HepG2 (cell line): ENCODE results near the gene MSH3. TPM values are rescaled to one million over a fixed set of nuclear protein-coding genes. Genes with fewer than 3 reads are reported as not detected.

ENCODE experiments used
- ATAC-seq: fragments of 200-7000 bp; cut with Tn5 transposase; 3 replicates; pipeline ENCODE4 v1.9.1; 2020; ENCODE audit warnings: mild to moderate bottlenecking, moderate library complexity
- BruUV-seq: library from RNA; stranded (reverse); fragments of 400-500 nt; replicated peaks from 2 replicates; lab custom pipeline; 2021; lab: Mats Ljungman, UMichigan
- CTCF ChIA-PET: fragments of 300-600 bp; formaldehyde crosslinking; extraction: SDS; loops from one replicate; lab custom pipeline; 2021; ENCODE audit warnings: low total read pairs, inconsistent platforms, low intra/inter-chr PET ratio; lab: Yijun Ruan, JAX
- POLR2A ChIA-PET: fragments of 350-600 bp; sonication (Branson Sonifier 250); formaldehyde crosslinking; loops from one replicate; lab custom pipeline; 2020; ENCODE audit warnings: antibody characterized with exemption, inconsistent platforms; lab: Yijun Ruan, JAX
- DNase-seq: peaks from one replicate; pipeline ENCODE4 v3.0.0-alpha.2; 2015; ENCODE audit warnings: low spot score
- FAIRE-seq: peaks from 3 replicates; lab custom pipeline; 2011; peaks lifted over from hg19 to GRCh38; lab: Jason Lieb, UNC
- H2AFZ ChIP-seq: one replicate; pipeline ENCODE4 v1.6.1; 2011; ENCODE audit warnings: low read length, inconsistent platforms
- H3K27ac ChIP-seq: fragments of 300-600 bp; 3 replicates; pipeline ENCODE4 v1.8.0; 2011; ENCODE audit warnings: mixed run types, mild to moderate bottlenecking, mixed read lengths, low read length, inconsistent platforms; ENCODE audit not compliant: insufficient read depth; ENCODE audit errors: extremely low read length
- H3K27me3 ChIP-seq, 2 experiments: fragments of 200-600 bp in 1 of 2; 2 replicates in 1 of 2; 3 replicates in 1 of 2; pipeline versions ENCODE4 v1.6.0 to v1.8.0; 2011; ENCODE audit warnings: low read length in 2 of 2, mild to moderate bottlenecking in 2 of 2, moderate library complexity in 2 of 2, inconsistent platforms in 1 of 2; ENCODE audit not compliant: insufficient read depth in 2 of 2, control insufficient read depth in 1 of 2
- H3K36me3 ChIP-seq, 2 experiments: fragments of 200-600 bp in 1 of 2; replicated peaks in 1 of 2; 2 replicates in 1 of 2; 3 replicates in 1 of 2; pipeline versions ENCODE4 v1.5.1 to v1.8.0; 2011; ENCODE audit warnings: low read length in 2 of 2, inconsistent platforms in 1 of 2; ENCODE audit not compliant: insufficient read depth in 2 of 2, control insufficient read depth in 1 of 2
- H3K4me1 ChIP-seq: 2 replicates; pipeline ENCODE4 v1.5.1; 2012; ENCODE audit warnings: low read length, inconsistent platforms; ENCODE audit not compliant: insufficient read depth
- H3K4me2 ChIP-seq: 2 replicates; pipeline ENCODE4 v1.6.0; 2011; ENCODE audit warnings: low read depth, low read length, inconsistent platforms
- H3K4me3 ChIP-seq, 3 experiments: fragments of 200-600 bp in 1 of 3; sonication (generic), shearing (Covaris generic) in 1 of 3; replicated peaks in 1 of 3; 2 replicates each; pipeline ENCODE4 v1.5.1; 2011 to 2016; ENCODE audit warnings: low read length in 3 of 3, inconsistent platforms in 2 of 3, low read depth in 2 of 3, mild to moderate bottlenecking in 2 of 3, control low read depth in 1 of 3, mixed read lengths in 1 of 3; ENCODE audit not compliant: insufficient read depth in 1 of 3
- H3K79me2 ChIP-seq: one replicate; pipeline ENCODE4 v1.6.1; 2011; ENCODE audit warnings: low read length, inconsistent platforms; ENCODE audit not compliant: insufficient read depth
- H3K9ac ChIP-seq: 2 replicates; pipeline ENCODE4 v1.6.0; 2011; ENCODE audit warnings: mild to moderate bottlenecking, low read depth, low read length, inconsistent platforms; ENCODE audit not compliant: insufficient read depth
- H3K9me3 ChIP-seq: 2 replicates; pipeline ENCODE4 v1.5.1; 2012; ENCODE audit warnings: mild to moderate bottlenecking, low read length
- H4K20me1 ChIP-seq: 2 replicates; pipeline ENCODE4 v1.6.0; 2011; ENCODE audit warnings: inconsistent platforms, mild to moderate bottlenecking, low read length, moderate library complexity; ENCODE audit not compliant: insufficient read depth
- BRD4 ChIP-seq: sonication (generic); formaldehyde crosslinking; IDR thresholded peaks from 2 replicates; pipeline ENCODE4 v1.4.0; 2020; ENCODE audit warnings: missing genetic modification reagents
- EEA1 ChIP-seq: sonication (generic); formaldehyde crosslinking; IDR thresholded peaks from 2 replicates; pipeline ENCODE4 v1.5.1; 2020; ENCODE audit warnings: mild to moderate bottlenecking, missing genetic modification reagents, borderline replicate concordance
- EED ChIP-seq: sonication (generic); formaldehyde crosslinking; IDR thresholded peaks from 2 replicates; pipeline ENCODE4 v1.5.0; 2020; ENCODE audit warnings: mild to moderate bottlenecking, missing genetic modification reagents
- MAFF ChIP-seq: IDR thresholded peaks from 2 replicates; pipeline ENCODE4 v1.6.1; 2011; ENCODE audit warnings: low read depth, low read length, improper control_type of control experiment
- MAFK ChIP-seq, 2 experiments: IDR thresholded peaks in 1 of 2; conservative IDR thresholded peaks in 1 of 2; 2 replicates each; pipeline ENCODE4 v1.6.1; 2011; ENCODE audit warnings: improper control_type of control experiment in 2 of 2, low read length in 2 of 2
- MIER3 ChIP-seq: IDR thresholded peaks from 2 replicates; pipeline ENCODE4 v1.6.1; 2016; ENCODE audit warnings: missing compliant biosample characterization, borderline replicate concordance
- PAX8 ChIP-seq: sonication (generic); formaldehyde crosslinking; IDR thresholded peaks from 2 replicates; pipeline ENCODE4 v1.8.0; 2022; ENCODE audit warnings: mild to moderate bottlenecking, missing genetic modification reagents, borderline replicate concordance
- ZBTB3 ChIP-seq: sonication (generic); formaldehyde crosslinking; IDR thresholded peaks from 2 replicates; pipeline ENCODE4 v1.4.0; 2020; ENCODE audit warnings: low read depth, mild to moderate bottlenecking, moderate library complexity, missing genetic modification reagents, borderline replicate concordance
- ZBTB42 ChIP-seq: sonication (generic); formaldehyde crosslinking; IDR thresholded peaks from 2 replicates; pipeline ENCODE4 v1.5.0; 2020; ENCODE audit warnings: mild to moderate bottlenecking, missing genetic modification reagents
- ZNF550 ChIP-seq: sonication (generic); formaldehyde crosslinking; IDR thresholded peaks from 2 replicates; pipeline ENCODE4 v1.4.0; 2020; ENCODE audit warnings: mild to moderate bottlenecking, missing genetic modification reagents, borderline replicate concordance
- ZNF572 ChIP-seq: sonication (generic); formaldehyde crosslinking; IDR thresholded peaks from 2 replicates; pipeline ENCODE4 v1.5.1; 2020; ENCODE audit warnings: mild to moderate bottlenecking, missing genetic modification reagents
- ZNF703 ChIP-seq: sonication (generic); formaldehyde crosslinking; IDR thresholded peaks from 2 replicates; pipeline ENCODE4 v1.5.1; 2020; ENCODE audit warnings: missing genetic modification reagents, mild to moderate bottlenecking, moderate library complexity, borderline replicate concordance
- ZNF720 ChIP-seq: sonication (generic); formaldehyde crosslinking; IDR thresholded peaks from 2 replicates; pipeline ENCODE4 v1.4.0; 2020; ENCODE audit warnings: missing genetic modification reagents
- WGBS: methylation state at CpG from one replicate; pipeline ENCODE4 v1.1.6; 2017; ENCODE audit warnings: low lambda C conversion rate; 5-methylcytosine and 5-hydroxymethylcytosine counted together
- in situ Hi-C: cut with HindIII; loops from 2 replicates; pipeline ENCODE4 v1.10.0; 2017; ENCODE audit warnings: low pct_unique_long_range_greater_than_20kb; ENCODE audit not compliant: extremely low pct_ligation_motif_present
- intact Hi-C: fragments of 100-400 bp; cut with micrococcal nuclease; formaldehyde crosslinking; loops from one replicate; pipeline ENCODE4 v1.10.0; 2022; ENCODE audit not compliant: unreplicated experiment
- polyA plus RNA-seq, 8 experiments: library from polyadenylated mRNA; depleted of rRNA in 3 of 8; stranded (reverse) in 7 of 8; unstranded in 1 of 8; fragments of >200 nt; fragmentation: Illumina TruSeq in 4 of 8; extraction: Trizol in 4 of 8; gene quantifications; 2 replicates each; pipeline versions ENCODE4 v1.2.1 to v1.2.3, GENCODE V29; 2011 to 2016; ENCODE audit warnings: low read depth in 4 of 8, missing spikeins in 1 of 8, mixed read lengths in 1 of 8; ENCODE audit not compliant: insufficient read depth in 1 of 8
- total RNA-seq, 5 experiments: library from RNA; depleted of rRNA; stranded (reverse); fragments of >200 nt; fragmentation: Illumina TruSeq; extraction: Trizol; gene quantifications; 2 replicates each; pipeline ENCODE4 v1.2.3, GENCODE V29; 2016; ENCODE audit warnings: low read depth in 1 of 5
- TF ChIP-seq, protein P1 (sequence below): sonication (generic); formaldehyde crosslinking; IDR thresholded peaks from 2 replicates; pipeline ENCODE4 v1.8.1; 2023; ENCODE audit warnings: mild to moderate bottlenecking, missing genetic modification reagents, borderline replicate concordance
- TF ChIP-seq, protein P2 (sequence below): sonication (generic); formaldehyde crosslinking; IDR thresholded peaks from 2 replicates; pipeline ENCODE4 v1.4.0; 2020; ENCODE audit warnings: missing genetic modification reagents

MSH3 gene
- total and polyA plus RNA-seq, 2 of the 13 experiments (the other 11 are each of a cell fraction or from before 2014, with no cell fraction given), result 4.0 to 16.4 TPM

DNA sequence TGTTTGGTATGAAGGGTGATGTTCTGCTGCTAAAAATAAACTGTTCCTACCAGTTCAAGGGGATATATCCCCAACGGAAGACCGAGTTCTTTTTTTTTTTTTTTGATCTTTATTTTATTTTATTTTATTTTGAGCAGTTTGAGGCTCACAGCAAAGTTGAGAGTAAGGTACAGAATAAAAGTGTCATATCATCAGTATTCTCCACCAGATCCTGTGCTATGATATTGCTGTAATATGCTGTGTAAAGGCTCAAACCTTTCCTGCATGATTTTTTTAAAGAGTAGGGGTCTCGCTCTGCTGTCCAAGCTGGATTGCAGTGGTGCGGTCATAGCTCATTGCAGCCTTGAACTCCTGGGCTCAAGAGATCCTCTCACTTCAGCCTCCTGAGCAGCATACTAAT is 35.2 kb downstream of the MSH3 start:
- no peaks in the 10 kb centered on the region; a peak in 1 of 5 replicates for H3K36me3 ChIP-seq
- H3K9ac ChIP-seq, result no peak overlapping the region
- in situ Hi-C loops, result no loop called here
- intact Hi-C loops, result no loop called here
- H3K4me3 ChIP-seq, result no peak overlapping the region
- POLR2A ChIA-PET, result no interaction called here
- no peaks in the 10 kb centered on the region for H3K4me1 ChIP-seq
- no peak overlapping the region for H3K4me2 ChIP-seq
- DNase-seq (no peak), FAIRE-seq (no peak)
- no TSS peak for BruUV-seq
- H3K9me3 ChIP-seq, result no peaks in the 10 kb centered on the region
- H3K79me2 ChIP-seq, result peaks cover 1% of the 10 kb centered on the region
- 82% methylated on average over 4 of the region's 4 CpGs for WGBS
- CTCF ChIA-PET, result no interaction called here
- no peak for TF ChIP-seq ZNF703 (CRISPR knock-in tag)
- peak; percentile 63 to 71; a peak in 3 of 4 replicates for TF ChIP-seq MAFK (conservative IDR thresholded peaks at IDR 0.05 in 1 of 2, IDR thresholded peaks at IDR 0.05 in 1 of 2; ENCODE audit: low read length in 2 of 2)
- no peak for TF ChIP-seq EED
- peak; percentile 58; the same call in 1 of the 2 replicates for TF ChIP-seq MAFF
- TF ChIP-seq, all 625 proteins: peak for 2
- H4K20me1 ChIP-seq, result no peaks in the 10 kb centered on the region
- no peak overlapping the region for H2AFZ ChIP-seq
- H3K27me3 ChIP-seq, result no peaks in the 10 kb centered on the region
- no peak for ATAC-seq
- H3K27ac ChIP-seq, result no peak overlapping the region

DNA sequence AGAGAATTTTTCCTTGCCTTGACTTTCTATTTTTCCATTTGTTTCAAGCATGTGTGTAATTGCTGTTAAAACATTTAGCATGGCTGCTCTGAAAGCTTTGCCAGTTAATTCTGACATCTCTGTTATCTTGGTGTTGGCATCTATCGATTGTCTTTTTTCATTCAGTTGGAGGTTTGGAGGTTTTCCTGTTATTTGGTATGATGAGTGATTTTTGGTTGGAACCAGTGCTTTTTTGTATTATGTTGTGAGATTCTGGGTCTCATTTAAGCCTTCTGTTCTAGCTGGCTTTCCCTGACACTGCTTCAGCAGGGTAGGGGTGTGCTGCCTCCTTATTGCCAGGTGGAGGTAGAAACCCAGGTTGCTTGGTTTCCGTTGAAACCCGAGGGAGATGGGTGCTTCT is 41.2 kb downstream of the MSH3 start:
- no peaks in the 10 kb centered on the region for H3K27me3 ChIP-seq
- no peak overlapping the region for H3K27ac ChIP-seq
- H4K20me1 ChIP-seq, result no peaks in the 10 kb centered on the region
- FAIRE-seq (no peak), ATAC-seq (no peak), DNase-seq (no peak)
- no peak overlapping the region for H3K4me3 ChIP-seq
- ChIA-PET CTCF (no interaction called here), POLR2A (no interaction called here)
- H3K36me3 ChIP-seq, result no peaks in the 10 kb centered on the region; a peak in 1 of 5 replicates
- in situ Hi-C loops, result no loop called here
- intact Hi-C loops, result no loop called here
- H3K4me2 ChIP-seq, result no peak overlapping the region
- no peak overlapping the region for H2AFZ ChIP-seq
- TF ChIP-seq EEA1 (no peak), MIER3 (CRISPR knock-in tag) (no peak), ZNF572 (CRISPR knock-in tag) (no peak), ZBTB42 (no peak), ZBTB3 (CRISPR knock-in tag) (no peak), BRD4 (CRISPR knock-in tag) (no peak), ZNF550 (CRISPR knock-in tag) (no peak), ZNF720 (CRISPR knock-in tag) (no peak), PAX8 (CRISPR knock-in tag) (no peak)
- TF ChIP-seq, protein P1, sequence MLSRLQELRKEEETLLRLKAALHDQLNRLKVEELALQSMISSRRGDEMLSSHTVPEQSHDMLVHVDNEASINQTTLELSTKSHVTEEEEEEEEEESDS (CRISPR knock-in tag), result no peak
- TF ChIP-seq, protein P2, sequence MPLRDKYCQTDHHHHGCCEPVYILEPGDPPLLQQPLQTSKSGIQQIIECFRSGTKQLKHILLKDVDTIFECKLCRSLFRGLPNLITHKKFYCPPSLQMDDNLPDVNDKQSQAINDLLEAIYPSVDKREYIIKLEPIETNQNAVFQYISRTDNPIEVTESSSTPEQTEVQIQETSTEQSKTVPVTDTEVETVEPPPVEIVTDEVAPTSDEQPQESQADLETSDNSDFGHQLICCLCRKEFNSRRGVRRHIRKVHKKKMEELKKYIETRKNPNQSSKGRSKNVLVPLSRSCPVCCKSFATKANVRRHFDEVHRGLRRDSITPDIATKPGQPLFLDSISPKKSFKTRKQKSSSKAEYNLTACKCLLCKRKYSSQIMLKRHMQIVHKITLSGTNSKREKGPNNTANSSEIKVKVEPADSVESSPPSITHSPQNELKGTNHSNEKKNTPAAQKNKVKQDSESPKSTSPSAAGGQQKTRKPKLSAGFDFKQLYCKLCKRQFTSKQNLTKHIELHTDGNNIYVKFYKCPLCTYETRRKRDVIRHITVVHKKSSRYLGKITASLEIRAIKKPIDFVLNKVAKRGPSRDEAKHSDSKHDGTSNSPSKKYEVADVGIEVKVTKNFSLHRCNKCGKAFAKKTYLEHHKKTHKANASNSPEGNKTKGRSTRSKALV (CRISPR knock-in tag), result no peak
- H3K79me2 ChIP-seq, result no peaks in the 10 kb centered on the region
- H3K9me3 ChIP-seq, result no peaks in the 10 kb centered on the region
- no peak overlapping the region for H3K9ac ChIP-seq
- 100% methylated on average over 3 of the region's 3 CpGs for WGBS
- no TSS peak for BruUV-seq
- H3K4me1 ChIP-seq, result no peaks in the 10 kb centered on the region; the same call in 1 of the 2 replicates
